SK-N-SH (cell line): ENCODE measurements around the gene FTCD.

Experiments
- ELF1 ChIP-seq: IDR thresholded peaks from 2 replicates; pipeline ENCODE4 v1.4.0; 2012
- USF1 ChIP-seq: IDR thresholded peaks from 2 replicates; pipeline ENCODE4 v1.4.0; 2012; ENCODE audit warnings: low read depth, borderline replicate concordance
- TF ChIP-seq, protein P1 (sequence below): fragments of 200-600 bp; sonication (generic); IDR thresholded peaks from 2 replicates; pipeline ENCODE4 v1.6.1; 2017; ENCODE audit warnings: antibody characterized with exemption, mild to moderate bottlenecking, moderate library complexity

- TF ChIP-seq USF1 (no peak), ELF1 (no peak)
- TF ChIP-seq, protein P1, sequence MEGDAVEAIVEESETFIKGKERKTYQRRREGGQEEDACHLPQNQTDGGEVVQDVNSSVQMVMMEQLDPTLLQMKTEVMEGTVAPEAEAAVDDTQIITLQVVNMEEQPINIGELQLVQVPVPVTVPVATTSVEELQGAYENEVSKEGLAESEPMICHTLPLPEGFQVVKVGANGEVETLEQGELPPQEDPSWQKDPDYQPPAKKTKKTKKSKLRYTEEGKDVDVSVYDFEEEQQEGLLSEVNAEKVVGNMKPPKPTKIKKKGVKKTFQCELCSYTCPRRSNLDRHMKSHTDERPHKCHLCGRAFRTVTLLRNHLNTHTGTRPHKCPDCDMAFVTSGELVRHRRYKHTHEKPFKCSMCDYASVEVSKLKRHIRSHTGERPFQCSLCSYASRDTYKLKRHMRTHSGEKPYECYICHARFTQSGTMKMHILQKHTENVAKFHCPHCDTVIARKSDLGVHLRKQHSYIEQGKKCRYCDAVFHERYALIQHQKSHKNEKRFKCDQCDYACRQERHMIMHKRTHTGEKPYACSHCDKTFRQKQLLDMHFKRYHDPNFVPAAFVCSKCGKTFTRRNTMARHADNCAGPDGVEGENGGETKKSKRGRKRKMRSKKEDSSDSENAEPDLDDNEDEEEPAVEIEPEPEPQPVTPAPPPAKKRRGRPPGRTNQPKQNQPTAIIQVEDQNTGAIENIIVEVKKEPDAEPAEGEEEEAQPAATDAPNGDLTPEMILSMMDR = no peak
These were observed 2.6 kb upstream of the FTCD start for GRCh38 chr21:46157987-46158451.
